Pulmonary artery endothelial cell (primary cell): ENCODE results near the gene MED10. TPM values are rescaled to one million over a fixed set of nuclear protein-coding genes. Genes with fewer than 3 reads are reported as not detected.

Source experiments
- DNase-seq: peaks from one replicate; pipeline ENCODE4 v3.0.0-alpha.2; 2011; ENCODE audit warnings: low read depth, low spot score
- total RNA-seq: library from RNA; depleted of rRNA; stranded (reverse); fragments of >200 nt; gene quantifications from 2 replicates; pipeline ENCODE4 v1.2.3, GENCODE V29; 2014

MED10 gene
- total RNA-seq, 1 donor from 2014 or later, result 12.9 TPM

DNA sequence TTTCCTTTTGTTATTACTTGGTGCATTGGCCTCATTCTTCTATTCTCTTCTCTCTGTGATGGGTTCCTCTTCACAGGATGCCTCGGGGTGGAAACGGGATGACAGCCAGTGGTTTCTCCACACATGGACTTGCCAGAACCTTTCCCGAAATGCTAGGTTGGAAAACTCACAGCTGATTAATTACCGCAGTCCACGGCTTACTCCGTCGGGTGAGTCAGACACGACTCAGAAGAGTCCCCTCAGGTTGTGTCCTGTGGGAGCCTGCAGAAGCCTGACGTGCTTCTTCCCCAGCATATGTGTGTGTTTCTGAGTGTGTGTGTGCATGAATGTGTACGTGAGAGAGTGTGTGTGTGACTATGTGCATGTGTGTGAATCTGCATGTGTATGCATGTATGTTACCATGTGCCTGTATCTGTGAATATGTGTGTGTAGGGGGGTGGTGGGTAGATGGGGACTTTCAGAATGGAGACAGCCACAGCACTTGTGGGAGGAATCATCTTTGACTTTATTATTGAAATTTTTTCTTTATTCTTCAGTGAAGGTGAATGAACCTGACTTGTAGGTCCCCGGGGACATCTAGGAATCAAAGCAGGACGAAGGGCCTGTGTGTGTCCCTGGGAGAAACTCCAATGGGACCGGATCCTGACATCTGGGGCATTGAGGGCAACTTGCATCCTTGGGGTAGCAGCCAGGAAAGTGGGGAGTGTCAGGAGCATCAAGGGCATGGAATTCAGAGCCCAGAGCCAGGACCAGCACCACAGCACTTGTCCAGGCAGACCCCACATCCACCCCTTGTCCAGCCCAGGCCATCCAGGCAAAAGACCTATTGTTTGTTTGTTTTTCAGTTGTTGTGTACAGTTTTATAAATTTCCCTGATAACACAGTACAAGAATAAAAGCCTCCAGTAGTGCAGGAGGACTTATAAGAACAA is 21.9 kb upstream of the MED10 start:
- DNase-seq, result no peak

DNA sequence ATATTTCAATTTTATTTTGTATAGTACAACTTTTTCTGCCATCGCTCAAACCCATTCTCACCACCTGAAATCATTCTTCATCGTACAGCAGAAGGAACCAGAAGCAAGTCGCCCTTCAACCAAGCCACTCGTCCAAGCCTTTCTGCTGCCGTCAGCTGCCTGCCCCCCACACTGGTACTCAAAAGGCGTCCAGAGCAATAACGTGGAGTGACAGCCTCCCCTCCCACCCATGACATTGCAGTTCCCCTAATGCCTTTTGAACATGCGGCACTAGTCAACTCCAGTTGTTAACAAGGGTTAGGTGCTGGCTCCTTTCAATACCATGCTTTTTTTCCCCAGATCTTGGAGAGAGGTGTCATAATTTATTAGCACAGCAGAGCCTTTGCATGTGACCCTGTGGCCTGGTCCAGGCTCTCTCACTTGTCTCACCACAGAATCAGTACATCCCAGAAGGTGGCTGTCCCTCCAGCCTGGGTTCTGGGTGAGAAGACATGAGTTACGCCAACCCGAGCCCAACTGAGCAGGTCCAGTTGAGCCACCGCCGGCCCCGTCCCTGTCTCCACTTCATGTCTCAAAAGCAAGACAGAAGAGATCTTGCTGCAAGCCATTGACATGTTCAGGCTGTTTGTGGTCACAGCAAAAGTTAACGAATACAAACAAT is 20.4 kb upstream of the MED10 start:
- DNase-seq, result no peak

DNA sequence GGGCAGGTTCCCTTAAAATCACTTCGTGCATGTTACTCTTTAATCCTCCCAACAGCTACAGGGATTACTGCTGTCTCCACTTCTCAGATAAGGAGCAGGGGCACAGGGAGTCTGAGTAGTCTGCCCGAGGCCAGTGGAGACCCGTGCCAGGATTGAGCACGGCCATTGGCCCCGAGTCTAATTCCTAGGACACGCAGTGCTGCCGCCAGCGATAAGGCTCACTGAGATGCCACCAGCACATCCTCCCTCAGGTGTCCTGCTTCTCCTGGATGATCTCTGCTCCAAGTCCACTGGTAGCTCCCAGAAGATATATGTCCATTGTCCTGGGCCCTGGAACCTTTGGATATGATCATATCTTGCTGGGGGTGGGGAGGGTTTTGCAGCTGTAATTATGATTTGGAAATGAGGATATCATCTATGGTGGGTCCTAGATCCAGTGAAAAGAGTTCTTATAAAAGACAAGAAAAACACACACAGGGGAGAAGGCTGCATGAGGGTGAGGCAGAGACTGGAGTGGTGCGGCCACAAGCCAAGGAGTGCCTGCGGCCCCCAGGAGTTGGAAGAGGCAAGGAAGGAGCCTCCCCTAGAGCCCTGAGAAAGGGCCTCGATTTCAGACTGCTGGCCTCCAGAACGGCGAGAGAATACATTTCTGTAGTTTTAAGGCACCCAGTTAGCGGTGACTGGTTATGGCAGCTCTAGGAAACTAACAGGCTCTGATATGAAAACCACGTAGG is 19.4 kb upstream of the MED10 start:
- DNase-seq, result no peak

- DNase-seq, result no peak
These were observed 18.6 kb upstream of the MED10 start for GRCh38 chr5:6396836-6397535.

GRCh38 chr5:6396043-6396442 is 17.7 kb upstream of the MED10 start:
- DNase-seq, result no peak

- DNase-seq, result no peak
These were observed 17.3 kb upstream of the MED10 start for GRCh38 chr5:6395621-6396020.

- no peak for DNase-seq
These were observed 16.7 kb upstream of the MED10 start for GRCh38 chr5:6395102-6395445.

DNA sequence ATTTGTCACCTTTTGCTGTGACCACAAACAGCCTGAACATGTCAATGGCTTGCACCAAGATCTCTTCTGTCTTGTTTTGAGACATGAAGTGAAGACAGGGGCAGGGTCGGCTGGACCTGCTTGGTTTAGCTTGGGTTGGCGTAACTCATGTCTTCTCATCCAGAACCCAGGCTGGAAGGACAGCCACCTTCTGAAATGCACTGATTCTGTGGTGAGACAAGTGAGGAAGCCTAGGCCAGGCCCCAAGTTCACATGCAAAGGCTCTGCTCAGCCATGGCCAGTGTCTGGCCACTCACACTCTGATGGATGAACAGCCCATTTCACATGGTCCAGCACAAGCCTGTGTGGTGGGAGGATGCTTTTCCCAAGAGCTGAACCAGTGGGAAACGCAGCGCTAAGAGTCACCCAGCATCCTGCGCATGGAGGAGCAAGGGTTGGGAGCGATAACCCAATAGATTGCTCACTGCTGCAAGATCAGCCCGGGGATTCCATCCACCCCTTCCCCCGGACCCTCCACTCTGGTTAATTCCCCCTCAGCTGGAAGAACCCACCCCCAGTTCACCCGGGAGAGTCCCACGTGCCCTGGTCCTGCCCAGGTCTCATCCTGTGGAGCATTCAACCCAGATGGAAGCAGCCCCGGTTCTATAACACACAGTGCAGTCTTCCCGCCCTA is 16.2 kb upstream of the MED10 start:
- no peak for DNase-seq

DNA sequence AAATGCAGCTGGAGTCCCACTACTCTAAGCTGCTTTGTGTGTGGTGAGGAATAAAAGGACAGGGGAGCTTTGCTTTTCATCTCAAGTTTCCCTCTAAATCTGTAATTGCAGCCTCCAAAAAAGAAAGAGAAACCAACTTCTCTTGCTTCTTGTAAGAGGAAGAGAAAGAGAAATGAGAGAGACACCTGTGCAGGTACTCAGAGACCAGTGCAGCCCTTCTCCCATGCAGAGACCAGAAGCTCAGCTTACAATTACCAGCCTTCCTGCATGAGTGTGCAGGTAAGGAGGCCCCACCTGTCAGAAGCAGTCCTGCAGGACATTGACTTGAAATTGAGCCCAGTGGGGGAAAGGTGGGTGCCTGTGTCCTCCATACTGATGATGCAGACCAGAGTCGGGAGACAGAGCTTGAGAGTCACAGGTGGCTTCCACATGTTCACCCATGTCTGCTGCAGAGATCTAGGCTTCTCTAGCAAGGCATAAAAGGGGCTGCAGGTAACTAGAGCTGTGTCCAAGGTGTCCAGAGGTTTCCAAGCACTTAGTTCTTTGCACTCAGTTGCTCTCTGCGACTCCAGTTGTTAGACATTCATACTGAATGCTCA is 15.3 kb upstream of the MED10 start:
- no peak for DNase-seq

- DNase-seq, result no peak
These were observed 14.2 kb upstream of the MED10 start for GRCh38 chr5:6392561-6392960.

DNA sequence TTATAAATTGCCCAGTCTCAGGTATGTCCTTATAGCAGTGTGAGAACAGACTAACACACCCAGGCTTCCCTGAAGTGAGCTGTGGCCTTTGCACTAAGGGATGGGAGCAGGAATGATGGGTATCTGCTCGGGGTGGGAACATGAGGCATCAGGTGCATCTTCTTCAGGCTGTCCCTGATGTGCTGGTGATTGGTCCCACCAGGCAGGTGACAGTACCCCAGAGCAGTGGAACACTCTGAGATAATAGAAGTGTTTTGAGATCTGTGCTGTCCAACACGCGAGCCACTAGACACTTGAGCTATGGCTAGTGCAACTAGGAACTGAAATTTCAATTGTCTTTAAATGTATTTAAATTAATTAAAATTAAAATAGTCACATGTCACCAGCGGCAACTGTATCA is 12.8 kb upstream of the MED10 start:
- DNase-seq, result no peak

GRCh38 chr5:6389946-6390530 is 11.7 kb upstream of the MED10 start:
- DNase-seq, result no peak

DNA sequence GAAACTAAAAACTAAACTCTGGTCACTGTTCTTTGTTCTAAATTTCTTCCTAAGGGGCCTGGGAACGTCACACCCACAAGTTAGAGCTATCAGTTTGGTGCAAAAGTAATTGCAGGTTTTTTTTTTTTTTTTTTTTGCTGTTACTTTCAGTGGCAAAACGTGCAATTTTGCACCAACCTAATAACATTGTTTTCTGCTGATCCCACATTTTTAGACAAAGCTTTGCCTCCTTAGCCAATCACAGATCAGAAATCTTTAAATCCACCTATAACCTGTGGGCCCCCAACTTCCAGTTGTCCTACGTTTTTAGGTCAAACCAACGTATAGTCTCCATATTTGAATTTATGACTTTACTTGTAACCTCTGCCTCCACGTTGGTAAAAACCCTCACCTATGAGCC is 11.1 kb upstream of the MED10 start:
- no peak for DNase-seq

GRCh38 chr5:6387970-6388369 is 9.6 kb upstream of the MED10 start:
- DNase-seq, result no peak

DNA sequence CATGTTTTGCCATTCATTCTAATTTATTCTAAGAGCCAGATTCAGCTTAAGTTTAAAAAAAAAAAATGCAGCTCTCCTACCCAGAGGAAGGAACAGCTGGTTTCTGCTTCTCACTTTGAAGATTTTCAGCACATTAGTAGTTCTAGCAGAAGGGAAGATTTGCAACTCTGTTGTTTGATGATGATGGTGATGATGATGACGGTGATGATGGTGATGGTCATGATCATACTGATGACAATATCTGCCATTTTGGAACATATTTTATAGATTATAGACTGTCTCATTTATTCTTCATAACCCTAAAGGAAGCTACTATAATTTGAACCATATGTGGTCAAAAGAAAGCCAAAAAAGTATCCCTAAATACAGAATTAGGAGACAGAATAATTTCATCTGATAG is 7.9 kb upstream of the MED10 start:
- DNase-seq, result no peak

DNA sequence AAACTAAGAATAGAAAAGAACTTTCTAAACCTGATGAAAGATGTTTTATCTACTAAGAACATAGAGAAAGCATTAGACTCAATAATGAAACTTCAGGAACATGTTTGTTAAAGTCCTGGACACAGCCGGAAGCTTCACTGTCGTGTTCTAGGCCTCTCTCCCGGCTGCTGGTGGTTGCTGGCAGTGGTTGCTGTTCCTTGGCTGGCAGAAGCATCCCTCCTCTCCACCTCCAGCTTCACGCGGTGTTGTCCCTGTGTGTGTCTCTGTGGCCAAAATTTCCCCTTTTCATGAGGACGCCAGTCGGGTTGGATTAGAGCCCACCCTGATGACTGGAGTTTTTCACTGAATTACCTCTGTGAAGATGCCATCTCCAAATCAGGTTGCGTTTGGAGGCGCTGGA is 6.5 kb upstream of the MED10 start:
- DNase-seq, result no peak

DNA sequence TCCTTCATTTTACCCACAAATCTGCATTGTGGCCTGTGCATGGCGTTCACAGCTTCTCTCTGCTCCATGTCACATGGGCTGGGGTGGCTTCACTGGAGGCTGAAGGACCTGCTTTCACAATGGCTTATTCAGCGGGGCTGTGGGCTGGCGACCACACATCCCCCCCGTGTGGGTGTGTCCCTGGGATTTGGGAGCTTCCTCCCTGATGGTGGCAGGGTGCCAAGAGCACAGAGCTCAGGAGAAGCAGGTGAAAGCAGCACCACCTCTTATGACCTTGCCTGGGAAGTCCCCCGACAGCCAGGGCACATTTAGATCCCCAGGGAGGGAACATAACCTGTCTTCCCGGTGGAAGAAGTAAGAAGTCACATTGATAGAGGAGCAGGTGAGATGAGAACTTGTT is 5.0 kb upstream of the MED10 start:
- no peak for DNase-seq

- DNase-seq, result no peak
These were observed 899 bp upstream of the MED10 start for GRCh38 chr5:6379246-6379645.

- DNase-seq, result no peak
These were observed 388 bp upstream of the MED10 start for GRCh38 chr5:6378766-6379103.

DNA sequence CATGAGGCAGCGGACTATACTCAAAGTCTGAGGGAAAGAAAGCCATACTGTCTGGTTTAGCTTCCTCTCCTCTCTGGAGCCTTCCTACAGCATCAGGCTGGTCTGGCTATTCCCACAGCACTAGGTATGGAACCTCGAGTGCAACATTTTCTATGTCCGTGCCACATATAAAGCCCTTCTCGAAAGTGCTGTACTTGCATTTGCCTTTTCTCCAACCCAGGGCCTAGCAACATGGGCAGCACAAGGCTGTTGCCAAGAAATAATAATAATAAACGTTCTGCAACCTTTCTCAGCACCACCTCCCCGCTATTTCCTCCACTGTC is 804 bp downstream of the MED10 start:
- no peak for DNase-seq
